Activated T-cell treated with anti-CD3 and anti-CD28 coated beads, Interleukin-2, amount 50 U/mL, for 72 hours (primary cell): ENCODE measurements around the gene B4GALNT1. TPM values are rescaled to one million over a fixed set of nuclear protein-coding genes. Genes with fewer than 3 reads are reported as not detected.

ENCODE experiments used
- ATAC-seq, 2 donors: fragments of 150-1000 bp; cut with Tn5 transposase; replicated peaks in 1 of 2; 2 replicates each; pipeline ENCODE4 v1.10.0; 2021; ENCODE audit warnings: moderate library complexity in 2 of 2, mild to moderate bottlenecking in 1 of 2
- DNase-seq, 2 donors: peaks; one replicate each; pipeline ENCODE4 v3.0.0; 2021 to 2022; ENCODE audit warnings: mixed read lengths in 1 of 2
- H3K27ac Mint-ChIP-seq: one replicate; pipeline ENCODE4 v1.8.0; 2022; ENCODE audit warnings: mild to moderate bottlenecking, moderate library complexity, mixed read lengths
- H3K27me3 Mint-ChIP-seq: one replicate; pipeline ENCODE4 v1.8.0; 2022; ENCODE audit warnings: low read depth, mixed read lengths
- H3K36me3 Mint-ChIP-seq, 2 donors: one replicate each; pipeline ENCODE4 v1.8.0; 2022; ENCODE audit warnings: mixed read lengths in 2 of 2, mild to moderate bottlenecking in 1 of 2; ENCODE audit not compliant: insufficient read depth in 2 of 2
- H3K4me1 Mint-ChIP-seq: one replicate; pipeline ENCODE4 v1.8.0; 2022; ENCODE audit warnings: low read depth, mixed read lengths
- H3K4me3 Mint-ChIP-seq, 2 donors: one replicate each; pipeline ENCODE4 v1.8.0; 2022; ENCODE audit warnings: mild to moderate bottlenecking in 2 of 2, mixed read lengths in 2 of 2, moderate library complexity in 2 of 2
- H3K9me3 Mint-ChIP-seq, 2 donors: one replicate each; pipeline ENCODE4 v1.8.0; 2022; ENCODE audit warnings: mixed read lengths in 2 of 2
- total RNA-seq, 2 donors: library from RNA; stranded (reverse); gene quantifications; one replicate each; pipeline ENCODE4 v1.2.3, GENCODE V29; 2022

The B4GALNT1 gene
- total RNA-seq, 2 donors from 2014 or later, result 2.5 to 3.8 TPM

DNA sequence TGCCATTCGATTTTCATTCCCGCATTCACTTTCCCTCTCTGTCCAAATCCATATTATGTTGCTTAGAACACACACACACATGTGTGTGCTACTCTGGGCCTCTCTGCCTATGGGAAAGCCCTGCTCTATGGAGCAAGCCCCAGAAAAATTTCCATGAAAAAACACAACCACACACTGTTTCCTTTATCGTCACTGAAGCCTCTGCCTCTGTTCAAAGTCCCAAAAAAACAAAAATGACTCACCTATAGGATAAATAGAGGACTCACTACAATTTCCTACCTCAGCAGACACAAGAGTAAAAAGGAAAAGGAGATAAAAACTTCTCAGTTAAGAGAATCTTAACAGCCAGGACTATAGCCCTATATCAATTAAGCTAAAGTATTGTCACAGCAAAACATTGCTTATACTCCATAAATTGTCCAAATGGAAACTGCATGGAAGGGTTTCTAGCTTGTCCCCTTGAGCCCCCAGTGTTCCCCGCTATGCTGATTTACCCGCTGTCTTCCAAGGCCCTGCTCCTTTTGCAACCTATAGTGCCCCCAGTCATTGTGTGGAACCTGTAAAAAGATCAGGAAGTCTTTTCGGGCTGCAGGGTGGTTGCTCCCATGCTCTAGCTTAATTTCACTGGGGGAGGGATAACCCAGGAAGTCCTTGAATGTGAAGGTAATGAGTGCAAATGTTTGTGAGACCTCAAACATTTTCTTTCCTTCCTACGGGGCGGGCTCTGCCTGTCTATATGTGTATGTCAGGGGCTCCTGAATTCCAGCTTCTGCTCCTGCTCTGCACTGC, 53.1 kb downstream of the B4GALNT1 start:
- no peak for DNase-seq
- Mint-ChIP-seq H3K27me3 (no peaks in the 10 kb centered on the region), H3K9me3 (no peaks in the 10 kb centered on the region), H3K4me3 (no peak overlapping the region), H3K4me1 (peaks cover 6% of the 10 kb centered on the region), H3K36me3 (no peaks in the 10 kb centered on the region), H3K27ac (no peak overlapping the region)
- ATAC-seq, result no peak

DNA sequence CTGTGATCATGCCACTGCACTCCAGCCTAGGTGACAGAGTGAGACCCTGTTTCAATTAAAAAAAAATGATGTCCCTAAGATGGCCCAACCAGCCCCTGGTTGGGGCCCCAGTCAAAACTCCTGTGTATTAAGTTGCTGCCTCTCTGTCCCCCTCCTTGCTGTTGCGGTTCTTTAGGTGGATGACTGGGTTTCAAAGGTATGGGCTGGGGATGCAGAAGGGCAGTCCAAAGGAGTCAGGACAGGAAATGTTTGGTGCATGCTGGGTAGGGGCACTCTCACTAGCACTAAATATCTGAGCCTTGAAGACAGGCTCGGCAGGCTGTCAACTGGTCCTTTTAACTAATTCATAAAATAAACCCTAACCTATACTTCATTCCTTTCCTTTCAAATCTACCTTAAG, 54.0 kb downstream of the B4GALNT1 start:
- Mint-ChIP-seq H3K9me3 (no peaks in the 10 kb centered on the region), H3K27ac (no peak overlapping the region), H3K4me1 (peaks cover 6% of the 10 kb centered on the region), H3K4me3 (no peak overlapping the region), H3K27me3 (no peaks in the 10 kb centered on the region), H3K36me3 (no peaks in the 10 kb centered on the region)
- no peak for ATAC-seq
- no peak for DNase-seq

DNA sequence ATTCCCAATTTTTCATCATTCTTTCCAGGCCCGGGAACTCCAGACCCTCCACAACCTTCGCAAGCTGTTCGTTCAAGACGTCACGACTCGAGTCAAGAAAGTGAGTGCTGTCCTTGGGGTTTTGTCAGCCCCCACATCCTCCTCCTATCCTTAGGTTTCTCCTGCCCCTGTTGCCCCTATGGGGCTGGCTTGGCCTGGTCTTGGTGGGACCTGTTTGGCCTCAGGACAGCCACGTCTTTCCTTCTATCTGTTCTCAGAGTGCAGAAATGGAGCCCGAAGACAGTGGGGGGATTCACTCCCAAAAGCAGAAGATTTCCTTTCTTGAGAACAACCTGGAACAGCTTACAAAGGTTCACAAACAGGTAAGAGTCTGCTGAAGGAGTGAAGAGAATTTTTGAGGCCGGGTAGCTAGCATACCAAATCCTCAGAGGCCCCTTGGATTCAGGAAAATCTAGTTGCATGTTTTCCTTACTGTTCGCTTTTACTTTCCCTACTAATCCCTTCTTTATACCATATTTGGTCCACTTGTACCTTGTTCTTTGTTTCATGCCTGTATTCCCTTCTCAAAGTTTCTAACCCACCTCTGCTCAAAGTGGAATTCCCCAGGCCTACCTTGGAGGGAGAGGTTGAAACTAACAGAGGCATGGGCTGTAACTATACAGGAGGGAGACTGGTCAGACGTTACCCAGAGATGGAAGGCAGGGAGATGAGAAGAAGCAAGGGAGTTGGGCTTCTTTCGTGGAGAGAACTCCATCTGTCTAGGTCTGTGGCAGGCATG, 54.8 kb downstream of the B4GALNT1 start:
- H3K27me3 Mint-ChIP-seq, result no peaks in the 10 kb centered on the region
- no peak for DNase-seq

DNA sequence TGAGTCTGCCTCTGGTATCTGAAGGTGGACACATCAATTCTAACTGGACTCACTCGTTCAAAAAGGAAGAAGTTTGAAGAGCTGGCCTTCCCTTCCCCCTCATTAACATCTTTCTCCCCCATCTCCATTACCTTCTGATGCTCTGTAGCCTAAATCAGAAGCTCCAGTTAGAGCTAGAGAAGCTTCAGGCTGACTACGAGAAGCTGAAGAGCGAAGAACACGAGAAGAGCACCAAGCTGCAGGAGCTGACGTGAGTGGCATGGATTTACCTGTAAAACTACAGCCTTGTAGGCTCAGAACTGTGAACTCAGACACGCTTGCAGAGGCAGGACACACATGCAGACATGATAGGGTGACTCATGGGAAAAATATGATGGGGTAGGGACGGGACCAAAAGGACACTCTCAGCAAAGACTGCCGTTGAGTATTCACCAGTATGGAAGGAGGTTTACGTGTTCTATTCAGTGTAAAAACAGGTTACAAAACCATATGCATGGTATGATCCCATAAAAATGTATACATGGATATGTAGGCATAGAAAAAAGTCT, 56.3 kb downstream of the B4GALNT1 start:
- no peak overlapping the region for H3K4me3 Mint-ChIP-seq

More for the DNA sequence above, 54.8 kb downstream of the B4GALNT1 start:
- no peaks in the 10 kb centered on the region for H3K36me3 Mint-ChIP-seq
- no peaks in the 10 kb centered on the region for H3K9me3 Mint-ChIP-seq
- no peak overlapping the region for H3K27ac Mint-ChIP-seq
- H3K4me3 Mint-ChIP-seq, result no peak overlapping the region
- peaks cover 3% of the 10 kb centered on the region for H3K4me1 Mint-ChIP-seq
- no peak for ATAC-seq

More for the DNA sequence above, 56.3 kb downstream of the B4GALNT1 start:
- Mint-ChIP-seq H3K36me3 (no peaks in the 10 kb centered on the region), H3K27ac (no peak overlapping the region), H3K9me3 (no peaks in the 10 kb centered on the region), H3K4me1 (no peaks in the 10 kb centered on the region), H3K27me3 (no peaks in the 10 kb centered on the region)
- DNase-seq, result no peak
- ATAC-seq, result no peak

Other genes with a start within 250 kb of the B4GALNT1 start
- gene R3HDM2, start 202.2 kb downstream of the B4GALNT1 start, total RNA-seq, result 10 to 100 TPM; 78.9 to 79.1 TPM
- gene INHBC, start 198.4 kb downstream of the B4GALNT1 start, total RNA-seq, result not detected
- 1 to 10 TPM; 3.8 to 4.8 TPM for gene INHBE, start 177.9 kb downstream of the B4GALNT1 start, total RNA-seq
- gene GLI1, start 173.4 kb downstream of the B4GALNT1 start, total RNA-seq, result 1 to 10 TPM in 1 of 2 donors, under 1 TPM in 1; 0.21 to 1.3 TPM
- 100 to 1,000 TPM; 119 to 153 TPM for gene ARHGAP9, start 153.3 kb downstream of the B4GALNT1 start, total RNA-seq
- 100 to 1,000 TPM; 575 to 653 TPM for gene MARS1, start 145.1 kb downstream of the B4GALNT1 start, total RNA-seq
- 10 to 100 TPM; 64.6 to 71.7 TPM for gene DDIT3, start 112.7 kb downstream of the B4GALNT1 start, total RNA-seq
- gene MBD6, start 110.4 kb downstream of the B4GALNT1 start, total RNA-seq, result 100 to 1,000 TPM; 131 to 148 TPM
- gene DCTN2, start 86.0 kb downstream of the B4GALNT1 start, total RNA-seq, result 10 to 100 TPM; 94.9 to 99.0 TPM
- gene KIF5A, start 83.2 kb downstream of the B4GALNT1 start, total RNA-seq, result 1 to 10 TPM; 3.2 to 5.9 TPM
- 10 to 100 TPM; 21.3 to 23.1 TPM for gene PIP4K2C, start 42.0 kb downstream of the B4GALNT1 start, total RNA-seq
- 10 to 100 TPM; 44.3 to 52.7 TPM for gene DTX3, start 28.4 kb downstream of the B4GALNT1 start, total RNA-seq
- 1 to 10 TPM; 2.8 to 5.3 TPM for gene ARHGEF25, start 21.8 kb downstream of the B4GALNT1 start, total RNA-seq
- 100 to 1,000 TPM; 103 to 104 TPM for gene OS9, start 60.9 kb upstream of the B4GALNT1 start, total RNA-seq
- gene AGAP2, start 105.5 kb upstream of the B4GALNT1 start, total RNA-seq, result 10 to 100 TPM; 21.7 to 26.9 TPM
- gene TSPAN31, start 111.8 kb upstream of the B4GALNT1 start, total RNA-seq, result 10 to 100 TPM; 18.2 to 19.6 TPM
- gene CDK4, start 119.1 kb upstream of the B4GALNT1 start, total RNA-seq, result 100 to 1,000 TPM; 150 to 154 TPM
- gene MARCHF9, start 121.9 kb upstream of the B4GALNT1 start, total RNA-seq, result 10 to 100 TPM; 30.2 to 32.9 TPM
- gene CYP27B1, start 133.9 kb upstream of the B4GALNT1 start, total RNA-seq, result 10 to 100 TPM; 11.1 to 14.7 TPM
- 10 to 100 TPM; 18.7 TPM for gene METTL1, start 138.9 kb upstream of the B4GALNT1 start, total RNA-seq
- gene EEF1AKMT3, start 139.4 kb upstream of the B4GALNT1 start, total RNA-seq, result 1 to 10 TPM; 4.9 to 6.9 TPM
- gene TSFM, start 149.6 kb upstream of the B4GALNT1 start, total RNA-seq, result 10 to 100 TPM; 30.4 to 30.9 TPM
- gene AVIL, start 185.5 kb upstream of the B4GALNT1 start, total RNA-seq, result 1 to 10 TPM; 4.8 to 5.5 TPM
- 100 to 1,000 TPM; 108 to 109 TPM for gene CTDSP2, start 213.5 kb upstream of the B4GALNT1 start, total RNA-seq